Measurements from ENCODE around the gene GCH1. TPM values are rescaled to one million over a fixed set of nuclear protein-coding genes. Genes with fewer than 3 reads are reported as not detected.

Gene GCH1
- 16.4 TPM for total RNA-seq
- 22.5 TPM for polyA plus RNA-seq
- long read RNA-seq, donor 1: 0 reads
- long read RNA-seq, donor 2: 0 reads
- long read RNA-seq, donor 3, partial matches to known transcripts: 0 of 3 reads
- long read RNA-seq, donor 3, other reads (novel, unspliced or antisense): 0 of 3 reads
- long read RNA-seq, donor 4, partial matches to known transcripts: 0 of 3 reads
- long read RNA-seq, donor 4, other reads (novel, unspliced or antisense): 0 of 3 reads
- long read RNA-seq, donor 5, transcript GCH1-207 (6 exons, 2,923 nt): major isoform, 8 of 10 reads
- long read RNA-seq, donor 5, partial matches to known transcripts: 0 of 10 reads
- long read RNA-seq, donor 5, other reads (novel, unspliced or antisense): 0 of 10 reads
- long read RNA-seq, donor 6, partial matches to known transcripts: 0 of 3 reads
- long read RNA-seq, donor 6, other reads (novel, unspliced or antisense): 0 of 3 reads
- long read RNA-seq, donor 7, partial matches to known transcripts: 0 of 2 reads
- long read RNA-seq, donor 7, other reads (novel, unspliced or antisense): 0 of 2 reads
- long read RNA-seq, donor 8, partial matches to known transcripts: 0 of 4 reads
- long read RNA-seq, donor 8, other reads (novel, unspliced or antisense): 0 of 4 reads
- long read RNA-seq, donor 9, partial matches to known transcripts: 0 of 1 reads
- long read RNA-seq, donor 9, other reads (novel, unspliced or antisense): 0 of 1 reads
- long read RNA-seq, donor 10, partial matches to known transcripts: 0 of 2 reads
- long read RNA-seq, donor 10, other reads (novel, unspliced or antisense): 0 of 2 reads

DNA sequence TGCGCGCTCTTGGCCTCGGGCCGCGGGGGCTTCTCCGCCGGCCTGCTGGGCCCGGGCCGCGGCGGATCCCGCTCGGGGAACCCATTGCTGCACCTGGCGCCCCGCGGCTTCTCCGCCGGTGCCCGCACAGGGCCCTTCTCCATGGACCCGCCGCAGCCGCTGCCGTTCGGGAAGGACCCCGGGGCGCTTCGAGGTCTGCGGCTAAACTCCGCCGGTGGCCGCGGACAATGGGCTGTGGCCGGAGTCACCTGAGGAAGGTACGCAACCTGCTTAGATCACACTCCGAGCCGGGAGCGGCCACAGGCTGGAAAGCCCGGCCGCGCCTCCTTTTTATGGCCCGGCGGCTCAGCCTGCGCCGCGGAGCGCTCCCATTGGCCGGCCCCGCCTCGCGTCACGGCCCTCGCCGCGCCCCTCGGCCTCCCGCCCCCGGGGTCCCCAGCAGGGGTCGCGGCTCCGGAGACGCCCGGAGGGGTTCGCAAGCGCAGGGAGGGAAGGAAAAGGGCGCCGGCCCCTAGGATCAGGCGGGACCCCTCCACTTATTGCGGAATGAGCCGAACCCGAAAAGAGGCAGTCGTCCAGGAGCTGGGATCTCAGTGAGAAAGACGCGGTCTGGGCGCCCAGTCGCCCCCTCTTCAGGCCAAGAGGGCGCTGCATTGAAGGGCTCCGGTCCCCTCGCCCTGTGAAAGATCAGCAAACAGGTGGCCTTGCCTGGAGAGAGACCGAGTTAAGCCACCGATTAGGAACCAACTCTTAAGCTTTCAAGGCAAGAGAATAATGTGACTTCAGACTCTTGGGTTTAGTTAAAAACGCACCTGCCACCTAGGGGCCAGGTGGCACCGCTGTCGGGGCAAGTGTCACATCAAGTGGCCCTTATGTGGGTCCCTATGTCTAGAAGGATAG lies at the start of gene GCH1:
GCH1 (minus strand) TSS at position 306 of the 900 bp plus-strand sequence; CDS start at position 143, 163 bp downstream.
- Histone ChIP-seq H3K36me3 (ENCODE audit: control insufficient read depth in 2 of 2, insufficient read depth in 2 of 2, low read length in 1 of 2) (peaks cover 0 to 3% of the 10 kb centered on the region in 2 donors), H3K9me3 (ENCODE audit: control insufficient read depth in 2 of 2, insufficient read depth in 1 of 2, low read length in 1 of 2) (no peaks in the 10 kb centered on the region), H3K27me3 (ENCODE audit: control insufficient read depth in 2 of 2, insufficient read depth in 1 of 2, low read length in 1 of 2) (peaks cover 0 to 4% of the 10 kb centered on the region in 2 donors), H3K27ac (ENCODE audit: low read depth in 1 of 2, low read length in 1 of 2) (peak within 1 kb of the TSS; percentile 76 to 86), H3K4me3 (ENCODE audit: low read length in 2 of 2) (peak within 1 kb of the TSS; percentile 75 to 92), H3K4me1 (ENCODE audit: control insufficient read depth in 2 of 2, insufficient read depth in 2 of 2, low read length in 2 of 2) (peaks cover 9 to 13% of the 10 kb centered on the region in 2 donors)
- peak in 7 of 9 donors; percentile 61 to 88 (median 71) for DNase-seq (ENCODE audit: low read depth in 6 of 9, low spot score in 9 of 9)
- under 1% methylated on average over 83 of the region's 83 CpGs for WGBS

GRCh38 chr14:54947230-54947629 lies 44.6 kb upstream of the GCH1 start:
- no peak overlapping the region for H3K27ac ChIP-seq (ENCODE audit: low read depth in 1 of 2, low read length in 1 of 2)
- no peaks in the 10 kb centered on the region for H3K27me3 ChIP-seq (ENCODE audit: control insufficient read depth in 2 of 2, insufficient read depth in 1 of 2, low read length in 1 of 2)
- H3K4me1 ChIP-seq (ENCODE audit: control insufficient read depth in 2 of 2, insufficient read depth in 2 of 2, low read length in 2 of 2): no peaks in the 10 kb centered on the region
- no peak for DNase-seq (ENCODE audit: low read depth in 6 of 9, low spot score in 9 of 9)
- WGBS: 95% methylated on average over 3 of the region's 3 CpGs
- H3K4me3 ChIP-seq (ENCODE audit: low read length in 2 of 2): no peak overlapping the region
- peaks cover 0 to 7% of the 10 kb centered on the region in 2 donors for H3K9me3 ChIP-seq (ENCODE audit: control insufficient read depth in 2 of 2, insufficient read depth in 1 of 2, low read length in 1 of 2)
- H3K36me3 ChIP-seq (ENCODE audit: control insufficient read depth in 2 of 2, insufficient read depth in 2 of 2, low read length in 1 of 2): peaks cover 4 to 16% of the 10 kb centered on the region in 2 donors

DNA sequence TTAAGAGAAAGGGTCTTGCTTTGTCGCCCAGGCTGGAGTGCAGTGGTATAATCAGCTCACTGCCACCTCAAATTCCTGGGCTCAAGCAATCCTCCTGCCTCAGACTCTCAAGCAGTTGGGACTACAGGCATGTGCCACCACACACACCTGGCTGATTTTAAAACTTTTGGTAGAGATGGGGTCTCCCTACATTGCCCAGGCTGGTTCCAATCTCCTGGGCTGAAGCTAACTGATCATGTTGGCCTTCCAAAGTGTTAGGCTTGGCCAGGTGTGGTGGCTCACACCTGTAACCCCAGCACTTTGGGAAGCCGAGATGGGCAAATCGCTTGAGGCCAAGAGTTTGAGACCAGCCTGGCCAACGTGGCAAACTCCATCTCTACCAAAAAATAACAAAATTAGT lies 43.9 kb upstream of the GCH1 start:
- Histone ChIP-seq H3K27me3 (ENCODE audit: control insufficient read depth in 2 of 2, insufficient read depth in 1 of 2, low read length in 1 of 2) (no peaks in the 10 kb centered on the region), H3K36me3 (ENCODE audit: control insufficient read depth in 2 of 2, insufficient read depth in 2 of 2, low read length in 1 of 2) (peaks cover 4 to 16% of the 10 kb centered on the region in 2 donors), H3K9me3 (ENCODE audit: control insufficient read depth in 2 of 2, insufficient read depth in 1 of 2, low read length in 1 of 2) (peaks cover 0 to 7% of the 10 kb centered on the region in 2 donors), H3K4me3 (ENCODE audit: low read length in 2 of 2) (no peak overlapping the region), H3K4me1 (ENCODE audit: control insufficient read depth in 2 of 2, insufficient read depth in 2 of 2, low read length in 2 of 2) (no peaks in the 10 kb centered on the region), H3K27ac (ENCODE audit: low read depth in 1 of 2, low read length in 1 of 2) (no peak overlapping the region)
- DNase-seq (ENCODE audit: low read depth in 6 of 9, low spot score in 9 of 9): no peak
- WGBS: 97% methylated on average over 4 of the region's 4 CpGs

- H3K9me3 ChIP-seq (ENCODE audit: control insufficient read depth in 2 of 2, insufficient read depth in 1 of 2, low read length in 1 of 2): peaks cover 0 to 7% of the 10 kb centered on the region in 2 donors
- H3K4me1 ChIP-seq (ENCODE audit: control insufficient read depth in 2 of 2, insufficient read depth in 2 of 2, low read length in 2 of 2): no peaks in the 10 kb centered on the region
- no peaks in the 10 kb centered on the region for H3K27me3 ChIP-seq (ENCODE audit: control insufficient read depth in 2 of 2, insufficient read depth in 1 of 2, low read length in 1 of 2)
- no peak overlapping the region for H3K27ac ChIP-seq (ENCODE audit: low read depth in 1 of 2, low read length in 1 of 2)
- WGBS: 96% methylated on average over 9 of the region's 9 CpGs
- H3K36me3 ChIP-seq (ENCODE audit: control insufficient read depth in 2 of 2, insufficient read depth in 2 of 2, low read length in 1 of 2): peaks cover 15 to 16% of the 10 kb centered on the region in 2 donors
- no peak overlapping the region for H3K4me3 ChIP-seq (ENCODE audit: low read length in 2 of 2)
- no peak for DNase-seq (ENCODE audit: low read depth in 6 of 9, low spot score in 9 of 9)
These were observed 42.2 kb upstream of the GCH1 start for GRCh38 chr14:54944737-54945391.

- H3K4me1 ChIP-seq (ENCODE audit: control insufficient read depth in 2 of 2, insufficient read depth in 2 of 2, low read length in 2 of 2): no peaks in the 10 kb centered on the region
- H3K36me3 ChIP-seq (ENCODE audit: control insufficient read depth in 2 of 2, insufficient read depth in 2 of 2, low read length in 1 of 2): peaks cover 9 to 15% of the 10 kb centered on the region in 2 donors
- no peak overlapping the region for H3K27ac ChIP-seq (ENCODE audit: low read depth in 1 of 2, low read length in 1 of 2)
- 94% methylated on average over 4 of the region's 4 CpGs for WGBS
- H3K27me3 ChIP-seq (ENCODE audit: control insufficient read depth in 2 of 2, insufficient read depth in 1 of 2, low read length in 1 of 2): no peaks in the 10 kb centered on the region
- H3K9me3 ChIP-seq (ENCODE audit: control insufficient read depth in 2 of 2, insufficient read depth in 1 of 2, low read length in 1 of 2): no peaks in the 10 kb centered on the region
- no peak overlapping the region for H3K4me3 ChIP-seq (ENCODE audit: low read length in 2 of 2)
- DNase-seq (ENCODE audit: low read depth in 6 of 9, low spot score in 9 of 9): no peak
These were observed 40.3 kb upstream of the GCH1 start for GRCh38 chr14:54942913-54943312.

DNA sequence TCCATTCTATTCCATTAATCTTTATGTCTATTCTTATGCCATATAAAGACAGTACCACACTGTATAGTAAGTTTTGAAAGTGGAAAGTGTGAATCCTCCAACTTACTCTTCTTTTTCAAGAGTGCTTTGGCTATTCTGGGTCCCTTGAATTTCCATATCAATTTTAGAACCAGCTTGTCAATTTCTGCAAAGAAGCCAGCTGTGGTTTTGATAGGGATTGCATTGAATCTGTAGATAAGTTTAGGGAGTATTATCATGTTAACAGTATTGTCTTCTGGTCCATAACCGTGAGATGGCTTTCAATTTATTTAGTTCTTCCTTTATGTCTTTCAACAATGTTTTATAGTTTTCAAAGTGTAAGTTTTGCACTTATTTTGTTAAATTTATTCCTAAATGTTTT lies 34.2 kb upstream of the GCH1 start:
- WGBS: 97% methylated on average over 1 of the region's 1 CpG
- Histone ChIP-seq H3K36me3 (ENCODE audit: control insufficient read depth in 2 of 2, insufficient read depth in 2 of 2, low read length in 1 of 2) (peaks cover 0 to 11% of the 10 kb centered on the region in 2 donors), H3K4me1 (ENCODE audit: control insufficient read depth in 2 of 2, insufficient read depth in 2 of 2, low read length in 2 of 2) (no peaks in the 10 kb centered on the region), H3K4me3 (ENCODE audit: low read length in 2 of 2) (no peak overlapping the region), H3K27ac (ENCODE audit: low read depth in 1 of 2, low read length in 1 of 2) (no peak overlapping the region), H3K9me3 (ENCODE audit: control insufficient read depth in 2 of 2, insufficient read depth in 1 of 2, low read length in 1 of 2) (no peaks in the 10 kb centered on the region), H3K27me3 (ENCODE audit: control insufficient read depth in 2 of 2, insufficient read depth in 1 of 2, low read length in 1 of 2) (no peaks in the 10 kb centered on the region)
- DNase-seq (ENCODE audit: low read depth in 6 of 9, low spot score in 9 of 9): no peak

- H3K9me3 ChIP-seq (ENCODE audit: control insufficient read depth in 2 of 2, insufficient read depth in 1 of 2, low read length in 1 of 2): no peaks in the 10 kb centered on the region
- H3K36me3 ChIP-seq (ENCODE audit: control insufficient read depth in 2 of 2, insufficient read depth in 2 of 2, low read length in 1 of 2): peaks cover 0 to 9% of the 10 kb centered on the region in 2 donors
- DNase-seq (ENCODE audit: low read depth in 6 of 9, low spot score in 9 of 9): no peak
- no peaks in the 10 kb centered on the region for H3K4me1 ChIP-seq (ENCODE audit: control insufficient read depth in 2 of 2, insufficient read depth in 2 of 2, low read length in 2 of 2)
- no peaks in the 10 kb centered on the region for H3K27me3 ChIP-seq (ENCODE audit: control insufficient read depth in 2 of 2, insufficient read depth in 1 of 2, low read length in 1 of 2)
- no peak overlapping the region for H3K4me3 ChIP-seq (ENCODE audit: low read length in 2 of 2)
- 98% methylated on average over 5 of the region's 5 CpGs for WGBS
- no peak overlapping the region for H3K27ac ChIP-seq (ENCODE audit: low read depth in 1 of 2, low read length in 1 of 2)
These were observed 33.3 kb upstream of the GCH1 start for GRCh38 chr14:54935958-54936357.

DNA sequence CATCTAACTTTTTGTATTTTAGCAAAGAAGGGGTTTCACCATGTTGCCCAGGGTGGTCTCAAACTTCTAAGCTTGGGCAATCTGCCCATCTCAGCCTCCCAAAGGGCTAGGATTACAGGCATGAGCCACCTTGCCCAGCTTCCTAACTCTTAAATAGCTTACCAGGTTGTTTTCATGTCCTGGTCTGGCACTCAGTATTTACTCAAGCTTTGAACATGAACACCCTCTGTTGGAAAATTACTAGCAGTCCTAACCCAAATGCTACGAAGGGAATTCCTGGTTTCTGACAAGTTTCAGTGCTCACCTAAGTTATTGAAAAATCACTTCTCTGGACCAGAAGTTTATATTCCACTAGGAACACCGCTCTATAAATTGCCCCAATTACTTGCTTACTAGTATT lies 32.5 kb upstream of the GCH1 start:
- Histone ChIP-seq H3K4me3 (ENCODE audit: low read length in 2 of 2) (no peak overlapping the region), H3K27ac (ENCODE audit: low read depth in 1 of 2, low read length in 1 of 2) (no peak overlapping the region), H3K9me3 (ENCODE audit: control insufficient read depth in 2 of 2, insufficient read depth in 1 of 2, low read length in 1 of 2) (no peaks in the 10 kb centered on the region), H3K27me3 (ENCODE audit: control insufficient read depth in 2 of 2, insufficient read depth in 1 of 2, low read length in 1 of 2) (no peaks in the 10 kb centered on the region), H3K36me3 (ENCODE audit: control insufficient read depth in 2 of 2, insufficient read depth in 2 of 2, low read length in 1 of 2) (peaks cover 0 to 1% of the 10 kb centered on the region in 2 donors), H3K4me1 (ENCODE audit: control insufficient read depth in 2 of 2, insufficient read depth in 2 of 2, low read length in 2 of 2) (no peaks in the 10 kb centered on the region)
- DNase-seq (ENCODE audit: low read depth in 6 of 9, low spot score in 9 of 9): no peak
- WGBS: 49% methylated on average over 2 of the region's 2 CpGs
